Measurements from ENCODE around the gene TTC9.
"Not testable (repeated sequence)": the region's sequence is repeated elsewhere in the genome, so short reads cannot be mapped to it uniquely, and the experiment has no call there.

GRCh38 chr14:70703621-70704168 is 62.0 kb downstream of the TTC9 start:
- not testable (repeated sequence) for TF ChIP-seq KAT2A (conservative IDR thresholded peaks at IDR 0.05; ENCODE audit: control insufficient read depth, low read depth, low read length); YY1 (IDR thresholded peaks at IDR 0.05; ENCODE audit: low read depth, low read length); CTCF (IDR thresholded peaks at IDR 0.05 in 2 of 3, conservative IDR thresholded peaks at IDR 0.05 in 1 of 3; ENCODE audit: control insufficient read depth in 2 of 3, extremely low read depth in 1 of 3, insufficient read depth in 1 of 3, low read depth in 3 of 3, low read length in 3 of 3); ZNF592 (IDR thresholded peaks at IDR 0.05); ETV6 (conservative IDR thresholded peaks at IDR 0.05 in 1 of 2, IDR thresholded peaks at IDR 0.05 in 1 of 2; ENCODE audit: borderline replicate concordance in 1 of 2, low read depth in 1 of 2)

Measured in GM12878 (cell line).